Smooth muscle cell of the brain vasculature (primary cell): ENCODE results near the gene HPSE2.
"Not testable (repeated sequence)": the region's sequence is repeated elsewhere in the genome, so short reads cannot be mapped to it uniquely, and the experiment has no call there.

ENCODE experiments used
- DNase-seq: peaks from one replicate; pipeline ENCODE4 v3.0.0-alpha.2; 2012; ENCODE audit warnings: low read depth, low spot score

HPSE2 gene

GRCh38 chr10:98567391-98568133, 668.1 kb downstream of the HPSE2 start:
- no peak for DNase-seq

DNA sequence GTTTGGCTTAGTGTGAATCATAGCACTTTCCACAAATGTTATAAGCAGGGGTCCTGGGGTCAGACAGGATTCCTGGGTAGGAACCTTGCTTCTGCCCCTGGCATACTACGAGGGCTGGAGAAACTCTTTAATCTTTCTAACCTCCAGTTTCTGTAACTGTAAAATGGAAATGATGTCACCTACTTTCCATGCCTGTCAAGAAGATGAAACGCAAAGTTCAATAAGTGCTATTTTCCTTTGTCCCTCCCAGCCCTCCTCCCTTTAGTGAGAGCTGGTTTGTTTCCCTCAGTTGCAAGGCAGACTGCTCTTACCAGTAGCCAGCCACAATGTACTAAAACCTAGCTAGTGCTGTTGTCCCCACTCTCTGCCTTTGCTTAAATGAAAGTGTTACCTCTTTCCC, 671.8 kb downstream of the HPSE2 start:
- no peak for DNase-seq

- DNase-seq, result no peak
Measured at GRCh38 chr10:98560565-98560964, 675.1 kb downstream of the HPSE2 start.

DNA sequence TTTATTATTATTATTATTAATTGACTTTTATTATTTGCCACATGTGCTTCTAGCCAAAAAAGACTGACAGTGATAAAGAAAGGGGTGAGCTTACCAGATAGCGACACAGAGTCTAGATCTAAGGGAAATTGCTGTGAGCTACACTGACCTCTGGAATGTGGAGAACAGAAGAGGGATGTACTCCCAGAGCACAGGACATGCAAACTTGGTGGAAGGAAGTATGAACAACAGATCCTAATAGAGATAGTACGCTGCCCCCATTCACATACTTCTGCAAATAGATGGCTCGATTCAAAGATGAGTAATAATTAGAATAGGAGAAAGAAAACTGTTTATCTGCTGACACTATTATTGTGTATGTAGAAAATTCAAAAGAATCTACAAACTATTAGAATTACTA, 679.6 kb downstream of the HPSE2 start:
- DNase-seq, result no peak

- no peak for DNase-seq
Measured at GRCh38 chr10:98555021-98555619, 680.5 kb downstream of the HPSE2 start.

GRCh38 chr10:98541561-98541960, 694.1 kb downstream of the HPSE2 start:
- DNase-seq, result not testable (repeated sequence)

DNA sequence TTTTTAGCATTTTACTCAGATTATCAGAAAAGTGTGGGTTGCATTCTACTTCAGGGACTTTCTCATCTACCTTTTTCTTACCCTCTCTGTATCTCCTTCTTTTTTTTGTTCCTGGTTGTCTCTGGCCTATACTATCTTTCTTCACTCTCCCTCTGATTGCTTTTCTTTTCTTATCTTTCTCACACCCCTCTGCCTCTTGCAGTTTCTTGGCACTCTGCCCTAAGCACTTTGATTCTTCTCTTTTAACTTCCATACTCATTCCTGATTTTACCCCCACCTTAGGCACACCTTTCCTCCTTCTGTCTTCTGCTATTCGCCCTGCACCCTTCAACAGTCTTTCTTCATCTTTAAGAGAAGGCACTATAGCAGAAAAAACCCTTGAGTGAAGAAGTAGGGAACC, 696.1 kb downstream of the HPSE2 start:
- DNase-seq, result no peak

DNA sequence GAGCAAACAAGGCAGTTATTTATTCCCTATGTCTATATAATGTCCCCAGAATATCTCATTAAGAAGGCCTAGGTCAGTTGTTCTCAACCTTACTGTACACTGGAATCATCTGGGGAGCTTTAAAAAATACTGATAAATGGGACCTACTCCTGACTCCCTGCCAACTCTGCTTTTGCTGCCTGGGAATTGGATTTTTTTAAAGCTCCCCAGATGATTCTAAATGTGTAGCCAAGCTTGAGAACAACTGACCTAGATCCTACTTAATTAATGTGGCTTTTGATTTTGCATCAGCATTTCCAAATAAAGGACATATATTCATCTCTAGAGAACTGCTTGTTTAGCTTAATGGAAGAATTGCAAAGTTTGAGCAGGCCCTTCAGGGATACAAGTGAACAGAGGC, 697.2 kb downstream of the HPSE2 start:
- no peak for DNase-seq

- DNase-seq, result no peak
Measured at GRCh38 chr10:98536551-98536950, 699.1 kb downstream of the HPSE2 start.

- DNase-seq, result no peak
Measured at GRCh38 chr10:98533746-98534445, 701.8 kb downstream of the HPSE2 start.

DNA sequence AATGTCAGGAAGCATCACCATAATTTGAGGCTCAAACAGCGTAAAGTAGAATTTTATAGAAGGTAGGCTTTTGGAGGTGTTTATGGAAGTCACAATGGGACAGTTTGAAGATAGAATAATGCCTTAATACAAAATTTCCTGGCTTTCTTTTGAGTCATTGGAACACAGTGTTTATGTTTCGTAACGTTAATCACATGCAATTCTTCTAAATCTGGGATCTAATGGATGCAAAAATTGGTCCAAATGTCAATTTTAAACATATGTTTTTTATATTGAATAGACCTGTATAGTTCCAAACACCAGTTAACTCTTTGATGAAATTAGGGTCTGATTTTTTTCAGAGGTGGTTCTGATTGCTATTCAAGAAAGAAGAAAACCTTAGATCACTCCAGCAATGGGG, 702.4 kb downstream of the HPSE2 start:
- DNase-seq, result no peak

DNA sequence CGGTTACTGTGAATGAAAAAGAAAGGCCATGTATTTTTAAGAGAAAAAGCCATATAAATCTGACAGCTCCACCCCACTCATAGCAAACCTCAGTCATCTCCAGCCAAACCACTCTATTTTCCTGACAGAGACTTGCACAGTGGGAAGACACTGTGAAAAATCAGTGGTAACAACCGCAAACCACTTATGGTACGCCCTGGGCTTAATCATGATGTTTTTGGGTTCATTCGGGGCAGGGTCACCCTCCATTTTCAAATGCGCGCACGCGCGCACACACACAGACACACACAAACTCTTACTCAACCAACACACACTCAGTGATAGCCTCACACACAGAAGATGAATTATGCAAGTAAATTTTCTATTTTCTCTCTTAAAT, 706.9 kb downstream of the HPSE2 start:
- no peak for DNase-seq

- DNase-seq, result no peak
Measured at GRCh38 chr10:98528166-98528804, 707.4 kb downstream of the HPSE2 start.

DNA sequence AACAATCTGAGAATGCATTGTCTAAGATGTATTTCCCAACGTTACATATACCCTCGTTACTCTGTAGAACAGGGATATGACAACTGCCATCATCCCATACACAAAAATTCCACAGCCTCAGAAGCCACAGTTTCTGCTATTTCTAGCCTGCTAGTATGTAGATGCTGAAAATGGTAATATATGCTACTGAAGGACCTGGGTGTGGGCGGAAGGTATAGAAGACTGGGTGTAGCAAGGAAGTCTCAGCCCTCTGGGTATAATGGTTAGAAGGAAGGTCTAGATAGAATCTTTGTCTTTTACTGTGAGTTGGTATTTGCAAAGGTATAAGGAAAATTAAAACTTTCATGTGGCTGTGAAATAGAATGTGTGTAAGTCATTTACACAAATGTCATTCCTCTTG, 709.7 kb downstream of the HPSE2 start:
- DNase-seq, result no peak

GRCh38 chr10:98524124-98524523, 711.5 kb downstream of the HPSE2 start:
- DNase-seq, result no peak

DNA sequence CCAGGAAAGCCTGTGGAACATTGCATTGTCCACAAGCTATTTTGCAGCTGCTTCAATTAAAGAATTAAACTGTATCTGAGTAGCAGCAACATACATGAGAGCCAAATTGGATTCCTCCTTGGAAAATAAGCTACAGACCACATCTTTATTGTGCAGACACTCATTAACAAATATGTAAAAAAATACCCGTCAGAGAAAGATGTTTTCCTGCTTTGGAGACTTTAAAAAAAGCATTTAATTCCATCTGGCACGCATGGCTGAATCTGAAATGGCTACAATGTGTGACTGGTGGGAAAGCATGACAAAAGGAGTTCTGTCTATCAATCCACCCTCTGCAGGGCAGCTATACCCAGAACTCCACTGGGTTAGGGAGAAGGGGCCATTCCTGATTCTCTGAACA, 715.8 kb downstream of the HPSE2 start:
- no peak for DNase-seq

DNA sequence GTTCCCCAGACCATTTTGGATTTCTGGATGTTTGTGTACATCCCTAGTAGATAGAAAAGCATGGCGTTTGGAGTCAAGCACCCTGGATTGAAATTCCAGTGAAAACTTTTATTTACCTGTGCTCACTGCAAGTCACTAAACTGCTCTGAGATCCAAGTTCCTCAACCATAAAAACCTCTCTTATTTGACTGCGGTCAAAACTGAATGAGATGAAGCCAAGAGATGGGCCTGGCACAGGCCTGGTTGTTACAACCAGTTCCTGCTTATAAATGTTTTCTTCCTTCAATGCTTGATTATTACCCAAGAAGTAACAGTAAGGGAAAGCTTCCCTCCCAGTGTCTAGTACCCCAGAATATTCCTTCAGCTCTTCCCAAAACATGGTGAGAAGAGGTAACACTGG, 718.0 kb downstream of the HPSE2 start:
- DNase-seq, result no peak

DNA sequence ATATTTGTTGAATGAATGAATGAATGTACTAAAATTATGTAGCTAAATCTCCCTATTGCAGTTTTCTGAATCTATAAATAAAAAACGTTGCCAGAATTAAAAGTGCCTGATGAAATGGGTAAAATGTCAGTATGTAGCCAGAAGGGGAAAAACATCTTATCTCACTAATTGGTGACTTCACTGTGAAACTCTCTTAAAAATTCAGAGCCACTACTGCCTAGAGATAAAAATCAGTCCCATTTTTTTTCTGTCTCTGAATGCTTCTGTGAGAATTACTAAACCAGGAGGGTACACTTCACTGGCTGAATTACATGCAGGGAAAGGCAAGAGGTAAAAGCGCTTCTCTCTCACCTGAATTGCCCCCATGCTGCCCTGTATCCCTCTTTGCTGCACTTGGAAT, 719.3 kb downstream of the HPSE2 start:
- DNase-seq, result no peak

GRCh38 chr10:98513704-98514103, 721.9 kb downstream of the HPSE2 start:
- no peak for DNase-seq

GRCh38 chr10:98511876-98512275, 723.8 kb downstream of the HPSE2 start:
- DNase-seq, result no peak

GRCh38 chr10:98510412-98510995, 725.1 kb downstream of the HPSE2 start:
- DNase-seq, result no peak

- no peak for DNase-seq
Measured at GRCh38 chr10:98509745-98510144, 725.9 kb downstream of the HPSE2 start.
